ENCODE data around the gene TEDC1. TPM values are rescaled to one million over a fixed set of nuclear protein-coding genes. Genes with fewer than 3 reads are reported as not detected.
A peak's percentile ranks its signal among the peaks of the same experiment; 100 is the strongest.

Gene TEDC1
- total RNA-seq, 1 donor: 7.3 TPM

DNA sequence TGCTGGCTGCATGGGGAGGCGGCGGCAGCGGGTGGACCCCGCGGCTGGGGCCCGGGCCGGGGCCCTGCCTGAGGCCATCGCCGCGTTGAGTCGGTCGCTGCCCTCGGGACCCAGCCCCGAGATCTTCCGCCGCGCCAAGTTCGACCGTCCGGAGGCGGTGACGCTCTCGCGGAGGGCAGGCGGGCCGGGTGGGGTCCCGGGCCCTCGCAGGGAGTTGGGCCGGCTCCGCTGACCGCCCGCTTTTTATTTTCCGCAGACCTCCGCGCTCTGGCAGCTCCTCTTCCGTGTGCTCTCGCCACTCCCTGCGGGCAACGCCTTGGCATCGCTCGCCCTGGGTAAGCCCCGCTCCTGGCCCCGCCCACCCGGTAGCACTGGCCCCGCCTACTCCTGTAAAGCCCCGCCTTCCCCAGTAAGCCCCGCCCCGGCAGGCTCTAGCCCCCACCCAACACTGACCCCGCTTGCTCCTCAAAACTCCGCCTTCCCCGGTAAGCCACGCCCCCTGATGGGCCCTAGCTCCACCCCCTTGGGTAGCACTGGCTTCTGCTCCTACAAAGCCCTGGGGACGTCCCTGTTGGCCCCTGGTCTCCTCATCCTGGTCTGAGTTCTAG is 424 bp downstream of the TEDC1 start:
- peak overlapping the region; percentile 68 for H3K4me3 ChIP-seq (ENCODE audit: low read depth, low read length)
- TF ChIP-seq, protein P1, sequence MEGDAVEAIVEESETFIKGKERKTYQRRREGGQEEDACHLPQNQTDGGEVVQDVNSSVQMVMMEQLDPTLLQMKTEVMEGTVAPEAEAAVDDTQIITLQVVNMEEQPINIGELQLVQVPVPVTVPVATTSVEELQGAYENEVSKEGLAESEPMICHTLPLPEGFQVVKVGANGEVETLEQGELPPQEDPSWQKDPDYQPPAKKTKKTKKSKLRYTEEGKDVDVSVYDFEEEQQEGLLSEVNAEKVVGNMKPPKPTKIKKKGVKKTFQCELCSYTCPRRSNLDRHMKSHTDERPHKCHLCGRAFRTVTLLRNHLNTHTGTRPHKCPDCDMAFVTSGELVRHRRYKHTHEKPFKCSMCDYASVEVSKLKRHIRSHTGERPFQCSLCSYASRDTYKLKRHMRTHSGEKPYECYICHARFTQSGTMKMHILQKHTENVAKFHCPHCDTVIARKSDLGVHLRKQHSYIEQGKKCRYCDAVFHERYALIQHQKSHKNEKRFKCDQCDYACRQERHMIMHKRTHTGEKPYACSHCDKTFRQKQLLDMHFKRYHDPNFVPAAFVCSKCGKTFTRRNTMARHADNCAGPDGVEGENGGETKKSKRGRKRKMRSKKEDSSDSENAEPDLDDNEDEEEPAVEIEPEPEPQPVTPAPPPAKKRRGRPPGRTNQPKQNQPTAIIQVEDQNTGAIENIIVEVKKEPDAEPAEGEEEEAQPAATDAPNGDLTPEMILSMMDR (IDR thresholded peaks at IDR 0.05; ENCODE audit: insufficient read depth, low read depth, low read length): no peak
- peak; percentile 44 for DNase-seq (ENCODE audit: low read depth)

DNA sequence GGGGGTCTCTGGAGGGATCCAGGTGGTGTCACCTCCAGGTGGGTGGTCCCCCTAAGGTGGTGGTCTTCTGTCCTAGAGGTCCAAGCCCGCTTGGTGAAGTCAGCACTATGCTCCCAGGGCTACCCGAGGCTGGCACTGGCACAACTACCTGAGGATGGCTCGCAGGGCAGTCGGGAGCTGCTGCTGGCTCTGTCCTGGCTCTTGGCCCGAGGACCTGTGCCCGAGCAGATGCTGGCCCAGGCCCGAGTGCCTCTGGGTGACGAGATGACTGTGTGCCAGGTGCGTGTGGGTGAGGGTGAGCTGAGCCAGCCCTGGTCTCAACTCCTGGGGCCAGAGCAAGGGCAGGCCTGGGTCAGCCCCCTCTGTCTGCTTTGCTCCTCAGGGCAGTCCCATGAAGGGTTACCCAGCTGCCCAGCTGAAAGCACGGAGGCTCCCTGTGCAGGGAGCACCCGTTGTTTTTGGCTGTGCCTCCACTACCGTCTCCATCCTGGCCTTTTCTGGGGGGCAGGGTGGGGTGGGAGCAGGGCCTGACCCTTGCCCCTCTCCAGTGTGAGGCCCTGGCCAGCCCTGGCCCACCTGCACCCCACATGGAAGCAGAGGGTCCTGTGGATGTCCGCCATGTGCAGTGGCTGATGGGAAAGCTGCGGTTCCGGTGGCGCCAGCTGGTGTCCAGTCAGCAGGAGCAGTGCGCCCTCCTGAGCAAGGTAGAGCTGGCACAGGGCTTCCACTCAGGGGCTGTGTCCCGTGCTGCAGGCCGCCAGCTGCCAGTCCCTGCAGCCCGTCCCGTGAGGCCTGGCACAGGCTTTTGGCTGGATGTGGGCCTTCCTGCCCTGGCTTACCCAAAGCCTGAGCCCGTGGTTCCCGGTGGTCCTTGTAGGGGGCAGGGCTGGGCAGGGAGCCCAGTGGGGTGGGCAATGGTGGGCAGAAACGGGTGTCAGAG is 1.3 kb downstream of the TEDC1 start:
- no peak overlapping the region for H3K4me3 ChIP-seq (ENCODE audit: low read depth, low read length)
- TF ChIP-seq, protein P1 (IDR thresholded peaks at IDR 0.05; ENCODE audit: insufficient read depth, low read depth, low read length): no peak
- DNase-seq (ENCODE audit: low read depth): no peak

DNA sequence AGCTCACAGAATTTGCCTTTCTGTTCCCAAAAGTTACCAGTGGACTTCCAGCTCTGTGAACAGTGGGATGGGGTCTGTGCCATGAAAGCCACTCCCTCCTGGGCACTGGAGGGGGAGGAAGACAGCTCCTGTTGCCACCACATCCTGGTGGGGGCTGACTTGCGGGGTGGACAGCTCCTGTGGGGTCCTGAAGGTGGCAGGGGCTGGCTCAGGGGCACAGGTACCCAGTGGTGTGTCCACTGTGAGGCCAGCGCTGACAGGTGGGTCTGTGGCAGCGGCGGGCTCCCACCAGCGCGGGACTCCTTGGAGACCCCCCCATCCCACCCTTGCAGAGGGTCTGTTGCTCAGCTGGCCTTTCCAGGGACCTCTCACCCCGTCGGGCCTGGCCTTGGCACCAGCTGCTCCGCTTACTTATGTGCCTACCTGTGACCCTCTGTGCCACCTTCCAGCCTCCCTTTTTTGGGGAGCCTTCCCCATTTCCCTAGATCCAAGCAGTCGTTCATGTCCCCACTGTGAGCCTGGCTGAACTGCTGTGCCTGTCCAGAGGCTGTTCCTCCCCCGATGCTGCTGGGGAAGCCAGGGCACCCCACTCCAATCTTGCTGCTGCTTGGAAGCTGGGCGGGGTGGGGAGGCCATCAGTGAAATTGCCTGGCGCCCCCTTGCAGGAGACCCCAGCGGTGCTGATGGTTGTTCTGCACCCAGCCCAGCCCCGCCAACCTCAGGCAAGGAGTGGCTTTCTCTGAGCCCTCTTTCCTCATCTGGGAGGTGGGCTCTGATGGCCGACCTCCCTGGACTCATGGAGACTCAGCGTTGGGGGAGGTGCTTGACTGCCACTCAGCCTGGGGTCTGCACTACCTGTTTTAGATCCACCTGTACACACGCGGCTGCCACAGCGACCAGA is 2.2 kb downstream of the TEDC1 start:
- no peak overlapping the region for H3K4me3 ChIP-seq (ENCODE audit: low read depth, low read length)
- TF ChIP-seq, protein P1 (IDR thresholded peaks at IDR 0.05; ENCODE audit: insufficient read depth, low read depth, low read length): no peak
- no peak for DNase-seq (ENCODE audit: low read depth)

DNA sequence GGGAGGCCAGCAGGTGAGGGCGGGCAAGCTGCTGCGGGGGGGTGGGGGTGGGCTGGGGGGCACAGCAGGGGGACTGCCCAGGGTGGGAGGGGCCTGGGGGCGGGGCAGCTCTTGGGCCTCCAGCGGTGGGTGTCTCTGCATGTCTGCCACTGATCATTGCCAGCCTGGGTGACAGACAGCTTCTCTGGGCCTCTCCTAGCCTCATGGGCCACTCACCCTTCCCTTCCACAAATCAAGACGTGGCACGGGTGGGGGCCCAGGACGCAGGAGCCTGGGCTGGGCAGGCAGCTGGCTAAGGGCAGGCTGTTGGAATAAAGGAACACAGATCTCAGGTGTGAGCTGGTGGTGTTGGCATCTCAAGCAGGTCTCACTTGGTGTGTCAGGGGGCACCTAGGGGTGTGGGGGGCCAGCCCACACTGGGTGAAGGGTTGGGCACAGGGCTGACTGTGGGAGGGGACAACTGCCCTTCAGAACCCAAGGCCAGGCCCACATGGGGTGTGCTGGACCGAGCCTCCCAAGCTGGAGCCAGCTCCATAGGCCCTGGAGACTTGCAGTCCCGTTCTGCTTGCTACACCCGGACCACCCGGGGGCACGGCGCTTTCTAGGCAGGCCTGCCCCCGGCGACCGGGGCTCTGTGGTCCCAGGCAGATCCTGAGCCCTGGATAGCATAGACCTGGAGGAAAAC is 3.0 kb downstream of the TEDC1 start:
- DNase-seq (ENCODE audit: low read depth): no peak
- TF ChIP-seq, protein P1 (IDR thresholded peaks at IDR 0.05; ENCODE audit: insufficient read depth, low read depth, low read length): no peak

DNA sequence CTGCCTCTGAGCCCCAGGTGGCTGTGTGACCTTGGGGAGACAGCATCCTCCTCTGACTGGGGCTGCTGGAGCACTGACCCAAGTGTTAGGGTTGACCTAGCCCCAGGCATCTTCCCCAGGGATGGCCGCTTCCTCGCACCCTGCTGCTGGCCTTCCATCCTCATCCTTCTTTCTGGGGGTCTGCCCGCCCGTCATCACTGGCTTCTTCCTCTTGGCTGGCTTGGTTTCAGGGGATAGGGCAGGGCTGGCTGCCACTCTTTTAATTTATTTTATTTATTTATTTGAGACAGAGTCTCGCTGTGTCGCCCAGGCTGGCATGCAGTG is 3.5 kb downstream of the TEDC1 start:
- TF ChIP-seq, protein P1 (IDR thresholded peaks at IDR 0.05; ENCODE audit: insufficient read depth, low read depth, low read length): no peak
- no peak overlapping the region for H3K4me3 ChIP-seq (ENCODE audit: low read depth, low read length)
- DNase-seq (ENCODE audit: low read depth): no peak

More for the DNA sequence above, 3.0 kb downstream of the TEDC1 start:
- no peak overlapping the region for H3K4me3 ChIP-seq (ENCODE audit: low read depth, low read length)

Data from fibroblast of villous mesenchyme (primary cell).